ENCODE results near the gene GRHPR. TPM values are rescaled to one million over a fixed set of nuclear protein-coding genes. Genes with fewer than 3 reads are reported as not detected.

GRHPR gene
- total and polyA plus RNA-seq, 2 of the 8 experiments (the other 6 are each of a cell fraction or from before 2014, with no cell fraction given): 97.0 to 201 TPM

DNA sequence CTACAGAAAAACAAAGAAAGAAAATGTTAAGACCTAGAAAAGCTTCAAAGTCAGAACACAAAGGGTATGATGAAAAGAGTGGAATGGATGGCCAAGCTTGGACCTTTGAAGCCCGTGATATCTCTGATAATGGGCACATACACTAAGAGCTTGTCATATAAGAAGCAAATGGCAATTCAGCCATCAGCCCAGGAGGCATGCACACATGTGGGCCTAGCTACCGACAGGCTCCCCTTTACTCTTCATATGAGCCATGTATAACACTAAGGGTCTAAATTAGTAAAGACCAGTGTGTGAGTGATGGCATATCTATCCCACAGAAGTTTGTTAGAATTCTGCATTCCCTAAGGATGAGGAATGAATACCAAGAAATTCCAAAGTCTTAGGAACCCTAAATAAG is 20.1 kb downstream of the GRHPR start:
- ChIA-PET POLR2A (ENCODE audit: partially characterized antibody) (interaction anchor here (0.9 to 1.8 kb wide), 4 partner anchors 11 to 24 kb away, joined by 3 to 6 read pairs (median 4); partner anchors contain the start of genes GRHPR and ZBTB5), CTCF (ENCODE audit: partially characterized antibody) (interaction anchor here (0.5 to 2.3 kb wide), 6 partner anchors 11 to 127 kb away, joined by 3 to 7 read pairs (median 4); no protein-coding TSS in a partner anchor)
- DNase-seq (ENCODE audit: low read depth in 1 of 2, low spot score in 2 of 2) (no peak), FAIRE-seq (no peak)
- Histone ChIP-seq H3K79me2 (ENCODE audit: control insufficient read depth in 1 of 2, insufficient read depth in 2 of 2, low read length in 2 of 2) (peaks cover 0 to 52% of the 10 kb centered on the region in 2 experiments), H2BK12ac (ENCODE audit: low read depth, low read length) (no peak overlapping the region), H3K18ac (ENCODE audit: extremely low read depth, low read length) (no peak overlapping the region), H3K14ac (ENCODE audit: insufficient read length) (no peak overlapping the region), H3K27ac (ENCODE audit: low read depth, low read length) (no peak overlapping the region), H3K9me3 (ENCODE audit: insufficient read depth in 2 of 2, low read depth in 1 of 2, low read length in 1 of 2) (no peaks in the 10 kb centered on the region), H2BK120ac (replicated peaks; ENCODE audit: low read depth, low read length) (no peak overlapping the region), H3K9ac (replicated peaks in 1 of 4; ENCODE audit: extremely low read depth in 1 of 4, low read depth in 3 of 4, low read length in 3 of 4) (no peak overlapping the region), H4K5ac (ENCODE audit: insufficient read length, low read depth, low read length) (no peak overlapping the region), H2BK5ac (ENCODE audit: low read depth, low read length) (no peak overlapping the region), H3K4ac (replicated peaks; ENCODE audit: insufficient read length, low read depth, low read length) (no peak overlapping the region), H4K8ac (ENCODE audit: extremely low read depth, insufficient read depth, low read length) (no peak overlapping the region), H3K4me1 (replicated peaks in 1 of 4; ENCODE audit: control insufficient read depth in 3 of 4, insufficient read depth in 4 of 4, low read length in 3 of 4) (no peaks in the 10 kb centered on the region), H4K20me1 (replicated peaks in 1 of 2; ENCODE audit: control insufficient read depth in 1 of 2, insufficient read depth in 2 of 2, low read length in 2 of 2) (peaks cover 15 to 21% of the 10 kb centered on the region in 2 experiments), H2BK20ac (ENCODE audit: low read length) (no peak overlapping the region), H4K91ac (replicated peaks; ENCODE audit: insufficient read length, low read length) (no peak overlapping the region), H3K79me1 (ENCODE audit: low read depth, low read length) (no peaks in the 10 kb centered on the region; the same call in none of the 2 replicates), H3K27me3 (replicated peaks in 1 of 4; ENCODE audit: control insufficient read depth in 3 of 4, extremely low read depth in 1 of 4, insufficient read depth in 3 of 4, low read length in 3 of 4) (no peaks in the 10 kb centered on the region), H3K4me3 (ENCODE audit: extremely low read depth in 1 of 4, insufficient read depth in 2 of 4, low read depth in 3 of 4, low read length in 4 of 4) (no peak overlapping the region), H2BK15ac (ENCODE audit: low read length) (no peak overlapping the region), H2AFZ (ENCODE audit: low read length) (no peak overlapping the region), H3K4me2 (ENCODE audit: insufficient read depth in 1 of 2, low read depth in 2 of 2, low read length in 2 of 2) (no peak overlapping the region), H3K56ac (replicated peaks; ENCODE audit: insufficient read length, low read depth, low read length) (no peak overlapping the region), H3K36me3 (ENCODE audit: control insufficient read depth in 2 of 4, insufficient read depth in 4 of 4, low read length in 3 of 4) (peaks cover 26 to 52% (median 37%) of the 10 kb centered on the region in 4 experiments), H3K23ac (ENCODE audit: insufficient read length) (no peak overlapping the region), H2AK5ac (ENCODE audit: low read depth, low read length) (no peak overlapping the region), H3K23me2 (ENCODE audit: low read depth, low read length) (no peaks in the 10 kb centered on the region)
- TF ChIP-seq YY1 (IDR thresholded peaks at IDR 0.05; ENCODE audit: low read depth, low read length): no peak
- TF ChIP-seq POU5F1 (IDR thresholded peaks at IDR 0.05; ENCODE audit: low read depth, low read length): no peak
- TF ChIP-seq TBP (IDR thresholded peaks at IDR 0.05; ENCODE audit: low read depth, low read length): no peak
- no peak for TF ChIP-seq KDM1A (IDR thresholded peaks at IDR 0.05; ENCODE audit: borderline replicate concordance, low read length)
- WGBS, 2 experiments (ENCODE audit: extremely low coverage in 1 of 2, insufficient coverage in 1 of 2, insufficient read length in 1 of 2, insufficient replicate concordance in 2 of 2, low coverage in 1 of 2, low lambda C conversion rate in 2 of 2, missing lambda C conversion rate in 1 of 2): 90% methylated on average over 2 of the region's 2 CpGs; no CpG with 5 or more reads in 1 of the 2 experiments

Measured in H1 (cell line).